ENCODE data around the gene TMEM163.
"Not testable (repeated sequence)": the region's sequence is repeated elsewhere in the genome, so short reads cannot be mapped to it uniquely, and the experiment has no call there.

The TMEM163 gene

GRCh38 chr2:134583462-134583861, 135.3 kb downstream of the TMEM163 start:
- DNase-seq = no peak

GRCh38 chr2:134582547-134582899, 136.3 kb downstream of the TMEM163 start:
- no peak for DNase-seq

- no peak for DNase-seq
Observed at GRCh38 chr2:134581877-134582546, 136.8 kb downstream of the TMEM163 start.

GRCh38 chr2:134578316-134578715, 140.5 kb downstream of the TMEM163 start:
- DNase-seq = no peak

GRCh38 chr2:134576478-134576877, 142.3 kb downstream of the TMEM163 start:
- DNase-seq = no peak

GRCh38 chr2:134575888-134576287, 142.9 kb downstream of the TMEM163 start:
- DNase-seq = no peak

- no peak for DNase-seq
Observed at GRCh38 chr2:134574611-134575330, 144.0 kb downstream of the TMEM163 start.

- no peak for DNase-seq
Observed at GRCh38 chr2:134573724-134574123, 145.1 kb downstream of the TMEM163 start.

GRCh38 chr2:134573085-134573370, 145.8 kb downstream of the TMEM163 start:
- peak in 1 of 56 donors; percentile 2 for DNase-seq

GRCh38 chr2:134572314-134573084, 146.3 kb downstream of the TMEM163 start:
- DNase-seq = no peak

GRCh38 chr2:134570676-134571075, 148.1 kb downstream of the TMEM163 start:
- DNase-seq = no peak

GRCh38 chr2:134568413-134568812, 150.4 kb downstream of the TMEM163 start:
- no peak for DNase-seq

- no peak for DNase-seq
Observed at GRCh38 chr2:134567666-134568065, 151.1 kb downstream of the TMEM163 start.

GRCh38 chr2:134564955-134565354, 153.8 kb downstream of the TMEM163 start:
- DNase-seq = not testable (repeated sequence)

- no peak for DNase-seq
Observed at GRCh38 chr2:134564549-134564948, 154.3 kb downstream of the TMEM163 start.

GRCh38 chr2:134558208-134558830, 160.5 kb downstream of the TMEM163 start:
- DNase-seq = no peak

GRCh38 chr2:134555411-134555810, 163.4 kb downstream of the TMEM163 start:
- no peak for DNase-seq

GRCh38 chr2:134553657-134554056, 165.1 kb downstream of the TMEM163 start:
- no peak for DNase-seq

- no peak for DNase-seq
Observed at GRCh38 chr2:134550566-134551164, 168.1 kb downstream of the TMEM163 start.

- no peak for DNase-seq
Observed at GRCh38 chr2:134549104-134549503, 169.7 kb downstream of the TMEM163 start.

- peak in 1 of 56 donors; percentile 3 for DNase-seq
Observed at GRCh38 chr2:134540990-134541389, 177.8 kb downstream of the TMEM163 start.

- DNase-seq = peak in 6 of 56 donors; percentile 1 to 13 (median 6)
Observed at GRCh38 chr2:134539981-134540380, 178.8 kb downstream of the TMEM163 start.

Data from nucleus accumbens (tissue), 56 donors.